Urinary bladder (tissue), 4 donors: ENCODE results near the gene DHX34. TPM values are rescaled to one million over a fixed set of nuclear protein-coding genes. Genes with fewer than 3 reads are reported as not detected.
A peak's percentile ranks its signal among the peaks of the same experiment; 100 is the strongest.

ENCODE experiments used
- DNase-seq: peaks from one replicate; pipeline ENCODE4 v3.0.0-alpha.2; 2015; ENCODE audit errors: extremely low spot score
- H3K27ac ChIP-seq: one replicate; pipeline ENCODE4 v1.5.1; 2013; ENCODE audit warnings: low read depth, mild to moderate bottlenecking, moderate library complexity
- H3K36me3 ChIP-seq: one replicate; pipeline ENCODE4 v1.6.1; 2013; ENCODE audit warnings: mild to moderate bottlenecking, moderate library complexity; ENCODE audit not compliant: insufficient read depth
- H3K4me1 ChIP-seq: one replicate; pipeline ENCODE4 v1.6.1; 2013; ENCODE audit warnings: mild to moderate bottlenecking, moderate library complexity; ENCODE audit not compliant: insufficient read depth
- H3K4me3 ChIP-seq: one replicate; pipeline ENCODE4 v1.5.1; 2013; ENCODE audit warnings: low read depth, low read length
- WGBS: extraction: QIAGEN DNeasy Blood & Tissue Kit; methylation state at CpG from one replicate; pipeline ENCODE4 v1.1.7; 2013; 5-methylcytosine and 5-hydroxymethylcytosine counted together
- polyA plus RNA-seq: library from polyadenylated mRNA; stranded (reverse); fragments of 200-250 nt; gene quantifications from one replicate; pipeline ENCODE4 v1.2.3, GENCODE V29; 2013
- total RNA-seq: library from RNA; depleted of rRNA; stranded (reverse); fragments of >200 nt; gene quantifications from one replicate; pipeline ENCODE4 v1.2.3, GENCODE V29; 2014
- donor health status: healthy with polysubstance abuse.
- donor health status: healthy.

Gene DHX34
- total and polyA plus RNA-seq, 2 donors: 9.5 to 13.9 TPM

DNA sequence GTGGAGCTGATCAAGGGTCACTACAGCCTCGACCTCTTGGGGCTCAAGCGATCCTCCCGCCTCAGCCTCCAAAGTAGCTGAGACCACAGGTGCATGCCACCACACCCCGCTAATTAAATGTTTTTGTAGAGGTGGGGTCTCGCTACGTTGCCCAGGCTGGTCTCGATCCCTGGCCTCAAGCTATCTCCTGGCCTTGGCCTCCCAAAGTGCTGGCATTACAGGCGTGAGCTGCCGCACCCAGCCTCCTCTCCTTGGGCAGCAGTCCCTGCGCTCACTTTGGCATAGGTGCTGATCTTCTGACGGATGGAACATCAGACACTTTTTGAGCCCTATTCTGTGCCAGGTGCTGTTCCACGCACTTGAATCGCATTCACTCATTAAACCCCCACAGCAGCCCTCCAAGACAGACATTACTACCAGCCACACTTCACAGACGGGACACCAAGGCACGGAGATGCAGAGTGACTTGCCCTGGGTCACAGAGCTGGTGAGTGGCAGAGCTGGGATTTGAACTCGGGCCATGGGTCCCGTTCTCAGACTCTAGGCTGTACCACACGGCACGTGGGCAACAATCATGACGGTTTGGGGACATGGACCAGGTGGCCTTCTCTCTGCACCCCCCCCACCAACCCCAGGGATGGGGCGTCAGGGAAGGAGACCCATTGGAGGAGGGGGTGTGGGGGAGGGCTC lies 67.0 kb downstream of the DHX34 start:
- Histone ChIP-seq H3K4me1 (no peaks in the 10 kb centered on the region), H3K36me3 (no peaks in the 10 kb centered on the region), H3K27ac (no peak overlapping the region), H3K4me3 (no peak overlapping the region)
- no peak for DNase-seq
- WGBS: 94% methylated on average over 21 of the region's 21 CpGs

GRCh38 chr19:47416643-47416985 lies 67.5 kb downstream of the DHX34 start:
- Histone ChIP-seq H3K27ac (no peak overlapping the region), H3K4me3 (no peak overlapping the region), H3K4me1 (no peaks in the 10 kb centered on the region), H3K36me3 (no peaks in the 10 kb centered on the region)
- no peak for DNase-seq
- 71% methylated on average over 12 of the region's 12 CpGs for WGBS

DNA sequence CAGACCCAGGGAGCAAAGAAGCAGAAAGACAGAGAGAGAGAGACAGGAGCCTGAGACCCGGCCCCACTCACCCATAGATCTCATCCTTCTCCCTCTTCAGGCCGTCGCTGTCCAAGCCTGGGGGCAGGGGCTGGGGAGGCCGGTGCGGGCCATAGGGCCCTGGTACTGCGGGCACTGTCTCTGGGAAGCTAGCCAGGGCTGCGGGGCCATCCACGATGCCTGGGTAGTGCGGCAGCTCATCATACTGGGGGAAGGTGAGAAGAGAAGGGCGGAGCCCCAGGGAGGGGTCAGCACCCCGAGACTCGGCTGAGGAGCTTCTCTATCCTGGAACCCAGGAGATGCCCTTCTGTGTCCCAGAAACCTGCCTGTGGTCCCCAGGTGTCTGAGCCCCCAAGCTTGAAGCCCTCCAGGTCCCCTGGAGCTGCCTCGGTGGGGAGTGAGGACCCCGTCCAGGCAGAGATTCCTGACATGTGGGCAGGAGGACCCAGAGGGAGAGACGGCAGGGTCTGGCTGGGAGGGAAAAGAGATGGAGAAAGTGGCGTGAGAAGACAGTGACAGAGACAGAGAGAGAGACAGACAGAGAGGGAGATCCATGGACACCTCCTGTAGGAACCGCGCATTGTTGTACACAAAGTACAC lies 68.1 kb downstream of the DHX34 start:
- 39% methylated on average over 18 of the region's 18 CpGs for WGBS

DNA sequence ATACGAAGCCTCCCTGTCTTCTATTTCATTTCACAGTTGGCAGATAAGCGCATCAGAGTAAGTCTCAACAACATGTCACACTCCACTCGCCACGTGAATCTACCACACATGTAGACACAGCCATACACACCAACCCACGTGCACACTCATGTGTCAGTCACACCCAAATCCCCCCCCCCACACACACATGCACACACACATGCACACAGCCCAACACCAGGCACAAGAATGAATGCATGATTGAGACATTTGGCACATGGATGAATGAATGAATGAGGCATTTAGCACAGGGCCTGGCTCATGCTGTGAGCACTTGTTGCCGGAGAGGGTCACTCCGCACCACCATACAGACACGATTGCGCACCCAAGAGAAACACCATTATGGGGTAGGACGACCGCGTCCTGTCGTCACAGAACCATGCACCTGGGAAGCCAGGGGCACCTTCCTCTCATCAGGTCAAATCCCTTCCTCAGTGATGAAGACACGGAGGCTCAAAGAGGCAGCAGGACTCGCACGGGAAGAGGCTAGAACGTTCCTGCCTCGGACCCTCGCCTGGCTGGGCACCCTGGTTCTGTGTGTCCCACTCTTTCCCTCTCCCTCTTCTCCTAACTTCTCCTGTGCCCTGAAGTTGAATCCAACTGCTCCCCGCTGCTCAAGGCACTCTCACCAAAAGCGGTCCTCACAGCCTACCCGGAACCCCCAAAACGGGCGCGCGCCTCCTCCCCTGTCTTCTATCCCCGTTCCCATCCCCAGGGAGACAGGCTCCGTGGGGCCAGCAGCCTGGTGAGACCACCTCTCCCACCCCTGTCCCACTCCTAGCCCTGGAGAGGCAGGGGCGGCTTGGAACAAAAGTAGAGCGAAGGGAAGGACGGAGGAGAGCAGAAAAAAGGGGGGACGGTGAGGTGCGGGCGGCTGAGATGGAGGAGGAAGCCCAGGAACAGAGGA lies 68.9 kb downstream of the DHX34 start:
- Histone ChIP-seq H3K36me3 (no peaks in the 10 kb centered on the region), H3K27ac (no peak overlapping the region), H3K4me3 (peak overlapping the region; percentile 75), H3K4me1 (no peaks in the 10 kb centered on the region)
- WGBS: 7% methylated on average over 34 of the region's 34 CpGs
- no peak for DNase-seq

More for the DNA sequence above, 68.1 kb downstream of the DHX34 start:
- Histone ChIP-seq H3K4me1 (no peaks in the 10 kb centered on the region), H3K27ac (no peak overlapping the region), H3K36me3 (no peaks in the 10 kb centered on the region), H3K4me3 (no peak overlapping the region)
- no peak for DNase-seq

DNA sequence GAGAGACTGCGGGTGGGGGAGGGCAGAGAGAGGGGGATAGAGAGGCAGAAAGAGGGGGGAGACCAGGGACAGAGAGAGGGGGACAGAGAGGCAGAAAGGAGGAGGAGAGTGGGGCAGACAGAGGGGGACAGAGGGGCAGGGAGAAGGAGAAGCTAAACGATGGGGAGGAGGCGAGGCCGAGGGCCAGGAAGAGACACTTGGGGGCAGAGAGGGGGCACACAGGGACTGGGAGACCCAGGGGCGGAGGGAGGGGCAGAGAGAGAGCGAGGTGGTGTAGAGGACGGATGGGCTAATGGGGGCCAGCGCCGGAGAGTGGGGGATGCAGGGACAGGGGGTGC lies 69.5 kb downstream of the DHX34 start:
- Histone ChIP-seq H3K36me3 (no peaks in the 10 kb centered on the region), H3K27ac (no peak overlapping the region), H3K4me3 (peak overlapping the region; percentile 75), H3K4me1 (no peaks in the 10 kb centered on the region)
- 1% methylated on average over 9 of the region's 9 CpGs for WGBS
- no peak for DNase-seq

GRCh38 chr19:47419030-47419783 lies 70.1 kb downstream of the DHX34 start, which contains the start of gene MEIS3:
Gene MEIS3 (minus strand): TSS chr19:47419527. CDS start chr19:47419081, 446 bp downstream.
- H3K4me1 ChIP-seq: no peaks in the 10 kb centered on the region
- no peak within 1 kb of the TSS for H3K27ac ChIP-seq
- peak within 1 kb of the TSS; percentile 75 for H3K4me3 ChIP-seq
- DNase-seq: no peak
- 1% methylated on average over 69 of the region's 70 CpGs for WGBS
- H3K36me3 ChIP-seq: no peaks in the 10 kb centered on the region

DNA sequence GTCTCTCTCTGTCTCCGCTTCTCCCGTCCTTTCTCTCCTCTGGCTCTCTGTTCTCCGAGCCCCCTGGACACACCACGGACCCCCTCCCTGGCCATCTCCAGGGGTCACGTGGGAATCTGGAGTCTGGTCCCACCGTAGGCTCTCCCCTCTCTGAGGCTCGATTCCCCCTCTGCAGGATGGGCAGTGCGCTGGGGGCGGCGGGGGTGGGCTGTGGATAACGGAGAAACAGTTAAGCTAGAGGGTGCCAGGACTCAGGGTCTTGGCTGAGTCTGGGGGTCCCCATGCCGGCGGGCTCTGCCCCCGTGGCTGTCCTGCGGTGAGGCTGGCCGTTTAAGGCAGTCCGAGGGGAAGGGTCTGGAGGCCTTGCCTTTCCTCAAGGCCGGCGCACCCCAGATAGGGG lies 70.7 kb downstream of the DHX34 start:
- no peaks in the 10 kb centered on the region for H3K36me3 ChIP-seq
- no peak overlapping the region for H3K4me3 ChIP-seq
- DNase-seq: no peak
- WGBS: 29% methylated on average over 19 of the region's 19 CpGs
- H3K27ac ChIP-seq: no peak overlapping the region
- no peaks in the 10 kb centered on the region for H3K4me1 ChIP-seq

DNA sequence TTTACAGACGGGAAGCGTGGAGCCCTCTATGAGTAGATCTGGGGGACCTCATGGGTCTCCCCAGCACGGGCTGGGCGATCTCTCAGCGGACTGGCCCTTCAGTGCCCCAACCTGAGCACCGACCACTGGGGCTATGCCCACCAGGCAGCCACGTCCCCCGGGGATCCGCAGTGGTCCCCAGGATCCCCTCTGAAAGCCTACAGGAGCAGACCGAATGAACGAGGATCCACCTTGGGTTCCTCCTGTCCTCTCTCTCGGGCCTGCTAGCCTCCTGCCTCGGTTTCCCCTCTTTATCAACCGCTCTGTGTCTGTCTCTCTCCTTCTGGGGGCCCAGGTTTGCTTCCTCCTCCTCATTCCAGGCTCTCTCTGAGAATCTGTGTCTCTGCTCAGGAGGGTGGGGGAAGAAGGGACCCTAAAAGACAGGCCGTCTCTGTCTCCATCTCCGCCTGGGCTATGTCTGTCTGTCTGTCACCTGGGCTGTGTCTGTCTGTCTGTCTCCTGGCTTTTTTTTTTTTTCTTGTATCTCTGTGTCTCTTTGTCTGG lies 72.2 kb downstream of the DHX34 start:
- no peak overlapping the region for H3K4me3 ChIP-seq
- DNase-seq: no peak
- H3K4me1 ChIP-seq: no peaks in the 10 kb centered on the region
- WGBS: 22% methylated on average over 16 of the region's 16 CpGs
- no peak overlapping the region for H3K27ac ChIP-seq
- no peaks in the 10 kb centered on the region for H3K36me3 ChIP-seq

GRCh38 chr19:47421844-47422395 lies 72.8 kb downstream of the DHX34 start:
- H3K4me3 ChIP-seq: no peak overlapping the region
- H3K36me3 ChIP-seq: no peaks in the 10 kb centered on the region
- no peak for DNase-seq
- 2% methylated on average over 31 of the region's 31 CpGs for WGBS
- H3K27ac ChIP-seq: no peak overlapping the region
- H3K4me1 ChIP-seq: no peaks in the 10 kb centered on the region

DNA sequence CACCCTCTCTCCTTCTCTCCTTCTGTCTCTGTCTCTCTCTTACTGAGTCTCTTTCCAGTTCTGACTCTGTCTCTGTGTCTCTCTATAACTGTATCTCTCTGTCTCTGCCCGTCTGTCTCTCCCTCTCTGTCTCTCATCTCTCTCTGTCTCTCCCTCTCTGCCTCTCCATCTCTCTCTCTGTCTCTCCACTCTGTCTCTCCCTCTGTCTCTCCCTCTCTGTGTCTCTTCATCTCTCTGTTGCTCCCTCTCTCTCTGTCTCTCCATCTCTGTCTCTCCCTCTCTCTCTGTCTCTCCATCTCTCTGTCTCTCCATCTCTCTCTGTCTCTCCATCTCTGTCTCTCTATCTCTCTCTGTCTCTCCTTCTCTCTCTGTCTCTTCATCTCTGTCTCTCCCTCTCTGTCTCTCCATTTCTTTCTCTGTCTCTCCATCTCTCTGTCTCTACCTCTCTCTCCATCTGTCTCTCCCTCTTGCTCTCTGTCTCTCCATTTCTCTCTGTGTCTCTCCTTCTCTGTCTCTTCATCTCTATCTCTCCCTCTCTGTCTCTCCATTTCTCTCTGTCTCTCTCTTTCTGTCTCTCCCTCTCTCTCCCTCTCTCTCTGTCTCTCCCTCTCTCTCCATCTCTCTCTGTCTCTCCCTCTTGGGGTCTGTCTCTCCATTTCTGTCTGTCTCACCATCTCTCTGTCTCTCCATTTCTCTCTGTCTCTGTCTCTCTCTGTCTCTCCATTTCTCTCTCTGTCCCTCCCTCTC lies 73.5 kb downstream of the DHX34 start:
- no peak for DNase-seq
- Histone ChIP-seq H3K4me3 (no peak overlapping the region), H3K27ac (no peak overlapping the region), H3K36me3 (no peaks in the 10 kb centered on the region), H3K4me1 (no peaks in the 10 kb centered on the region)
- 34% methylated on average over 1 of the region's 1 CpG for WGBS

DNA sequence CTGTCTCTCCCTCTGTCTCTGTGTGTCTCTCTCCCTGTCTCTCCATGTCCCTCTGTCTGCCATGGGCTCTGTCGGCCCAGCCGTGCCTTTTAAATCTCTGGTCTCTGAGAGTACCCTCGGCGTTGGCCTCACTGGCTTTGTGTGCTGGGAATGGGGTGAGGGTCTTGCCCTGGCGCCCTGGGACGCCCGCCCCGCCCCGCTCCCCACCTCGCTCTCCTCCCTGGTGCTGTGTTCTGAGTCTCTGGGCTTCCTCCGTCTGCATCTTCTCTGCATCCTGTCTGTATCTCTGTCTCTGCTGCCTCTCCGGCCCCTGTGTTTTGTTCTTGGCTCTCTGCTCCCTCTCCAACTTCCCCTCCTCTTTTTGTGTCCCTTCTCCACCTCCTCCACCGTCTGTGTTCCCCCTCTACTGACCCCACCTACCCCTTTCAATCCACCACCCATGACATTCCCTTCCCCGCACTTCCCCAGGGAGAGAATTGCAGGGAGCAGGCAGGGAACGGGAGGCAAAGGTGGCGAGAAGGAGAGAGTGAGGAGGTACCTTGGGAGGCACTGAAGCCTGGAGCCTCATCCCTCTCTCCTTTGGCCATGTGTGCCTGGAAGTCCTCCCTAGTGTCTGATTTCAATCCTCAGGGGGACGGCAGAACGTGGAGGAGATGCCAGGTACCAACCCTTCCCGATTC lies 74.2 kb downstream of the DHX34 start:
- Histone ChIP-seq H3K36me3 (no peaks in the 10 kb centered on the region), H3K4me3 (no peak overlapping the region), H3K27ac (no peak overlapping the region), H3K4me1 (no peaks in the 10 kb centered on the region)
- no peak for DNase-seq
- WGBS: 26% methylated on average over 19 of the region's 19 CpGs
